Measurements from ENCODE around the gene EME2.
"Not testable (repeated sequence)": the region's sequence is repeated elsewhere in the genome, so short reads cannot be mapped to it uniquely, and the experiment has no call there.

Gene EME2

DNA sequence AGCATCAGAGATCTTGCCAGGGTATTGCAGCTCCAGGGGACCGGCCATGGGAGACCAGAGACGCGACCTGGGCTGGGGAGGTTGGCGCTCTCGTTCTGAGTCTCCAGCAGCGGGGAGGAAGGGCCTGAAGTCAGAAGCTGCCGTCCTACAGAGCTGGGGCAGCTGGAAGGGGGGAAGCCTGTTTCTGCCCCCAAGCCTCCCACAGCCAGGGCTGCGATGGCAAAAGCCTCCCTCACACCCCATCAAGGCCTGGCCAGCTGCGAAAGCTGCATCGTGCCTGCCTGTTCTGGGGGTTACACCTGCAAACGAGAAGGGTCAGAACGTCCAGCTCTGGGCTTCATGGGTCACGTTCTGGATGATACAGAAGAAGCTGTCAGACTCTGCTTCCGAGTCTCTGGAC is 40.5 kb upstream of the EME2 start:
- intact Hi-C loops (cut with DNase I; ENCODE audit: low total_unique reads) = no loop called here
- peaks cover 32 to 75% (median 59%) of the 10 kb centered on the region in 3 donors for H3K36me3 ChIP-seq
- TF ChIP-seq, protein P1, sequence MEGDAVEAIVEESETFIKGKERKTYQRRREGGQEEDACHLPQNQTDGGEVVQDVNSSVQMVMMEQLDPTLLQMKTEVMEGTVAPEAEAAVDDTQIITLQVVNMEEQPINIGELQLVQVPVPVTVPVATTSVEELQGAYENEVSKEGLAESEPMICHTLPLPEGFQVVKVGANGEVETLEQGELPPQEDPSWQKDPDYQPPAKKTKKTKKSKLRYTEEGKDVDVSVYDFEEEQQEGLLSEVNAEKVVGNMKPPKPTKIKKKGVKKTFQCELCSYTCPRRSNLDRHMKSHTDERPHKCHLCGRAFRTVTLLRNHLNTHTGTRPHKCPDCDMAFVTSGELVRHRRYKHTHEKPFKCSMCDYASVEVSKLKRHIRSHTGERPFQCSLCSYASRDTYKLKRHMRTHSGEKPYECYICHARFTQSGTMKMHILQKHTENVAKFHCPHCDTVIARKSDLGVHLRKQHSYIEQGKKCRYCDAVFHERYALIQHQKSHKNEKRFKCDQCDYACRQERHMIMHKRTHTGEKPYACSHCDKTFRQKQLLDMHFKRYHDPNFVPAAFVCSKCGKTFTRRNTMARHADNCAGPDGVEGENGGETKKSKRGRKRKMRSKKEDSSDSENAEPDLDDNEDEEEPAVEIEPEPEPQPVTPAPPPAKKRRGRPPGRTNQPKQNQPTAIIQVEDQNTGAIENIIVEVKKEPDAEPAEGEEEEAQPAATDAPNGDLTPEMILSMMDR (IDR thresholded peaks at IDR 0.05) = no peak
- H3K4me3 ChIP-seq = no peak overlapping the region
- DNase-seq = no peak
- H3K27ac ChIP-seq = no peak overlapping the region
- no peaks in the 10 kb centered on the region for H3K27me3 ChIP-seq
- no peaks in the 10 kb centered on the region for H3K9me3 ChIP-seq
- H3K4me1 ChIP-seq = no peaks in the 10 kb centered on the region

DNA sequence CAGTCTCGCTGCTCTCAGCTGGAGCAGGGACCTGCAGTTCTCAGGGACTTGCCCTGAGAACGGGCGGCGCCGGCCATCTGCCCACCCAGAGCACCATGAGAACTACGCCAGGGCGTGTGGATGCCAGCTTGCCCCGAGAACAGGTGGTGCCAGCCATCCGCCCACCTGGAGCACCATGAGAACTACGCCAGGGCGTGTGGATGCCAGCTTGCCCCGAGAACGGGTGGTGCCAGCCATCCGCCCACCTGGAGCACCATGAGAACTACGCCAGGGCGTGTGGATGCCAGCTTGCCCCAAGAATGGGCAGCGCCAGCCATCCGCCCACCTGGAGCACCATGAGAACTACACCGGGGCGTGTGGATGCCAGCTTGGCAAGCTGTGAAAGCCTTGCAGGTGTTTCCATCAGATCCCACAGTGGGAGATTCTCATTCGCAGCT is 40.0 kb upstream of the EME2 start:
- H3K9me3 ChIP-seq; H3K27ac ChIP-seq; H3K4me1 ChIP-seq; DNase-seq; intact Hi-C loops (cut with DNase I; ENCODE audit: low total_unique reads); H3K4me3 ChIP-seq; H3K27me3 ChIP-seq: not testable (repeated sequence)
- peaks cover 31 to 70% (median 59%) of the 10 kb centered on the region in 3 donors for H3K36me3 ChIP-seq

DNA sequence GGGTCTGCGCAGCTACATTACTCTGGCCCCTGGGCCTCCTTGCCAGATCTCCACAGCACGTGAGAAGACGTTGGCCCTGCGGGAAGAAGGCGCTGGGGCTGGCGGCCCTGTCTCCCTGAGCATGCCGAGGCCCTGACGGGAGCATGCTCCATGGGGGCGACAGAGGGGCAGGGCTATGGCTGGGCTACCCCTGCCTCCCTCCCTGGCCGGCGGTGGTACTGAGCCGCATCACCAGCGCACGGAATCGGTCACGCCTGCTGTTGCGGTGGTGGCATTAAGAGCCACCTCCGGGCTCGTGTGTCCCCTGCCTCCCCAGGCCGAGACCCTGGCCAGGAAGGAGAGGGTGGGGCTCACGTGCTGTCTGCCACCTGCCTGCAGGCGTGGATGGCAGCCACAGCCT is 38.5 kb upstream of the EME2 start:
- Histone ChIP-seq H3K4me3 (no peak overlapping the region), H3K27ac (no peak overlapping the region), H3K9me3 (no peaks in the 10 kb centered on the region), H3K4me1 (no peaks in the 10 kb centered on the region), H3K27me3 (no peaks in the 10 kb centered on the region), H3K36me3 (peaks cover 22 to 55% (median 50%) of the 10 kb centered on the region in 3 donors)
- no peak for DNase-seq
- TF ChIP-seq, protein P1 (IDR thresholded peaks at IDR 0.05) = no peak
- intact Hi-C loops (cut with DNase I; ENCODE audit: low total_unique reads) = no loop called here

DNA sequence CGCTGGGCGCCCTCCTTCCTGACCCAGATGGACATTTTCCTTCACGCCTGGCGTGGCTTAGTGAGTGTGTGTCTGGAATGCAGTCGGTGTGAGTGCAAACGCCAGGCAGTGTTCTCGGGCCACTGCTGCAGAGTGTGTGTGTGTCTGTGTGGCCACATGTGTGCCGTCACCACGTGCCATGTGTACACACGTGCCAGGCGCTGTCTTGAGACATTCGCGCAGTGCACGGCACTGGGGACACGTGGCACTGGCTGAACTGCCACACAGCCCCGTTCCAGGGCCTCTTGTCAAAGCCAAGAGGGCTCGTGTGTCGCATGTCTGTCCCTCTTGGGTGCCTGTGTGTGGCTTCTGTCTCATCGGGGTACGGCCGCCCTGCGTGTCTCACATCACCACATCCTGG is 37.8 kb upstream of the EME2 start:
- TF ChIP-seq, protein P1 (IDR thresholded peaks at IDR 0.05) = no peak
- Histone ChIP-seq H3K27me3 (no peaks in the 10 kb centered on the region), H3K4me1 (no peaks in the 10 kb centered on the region), H3K9me3 (no peaks in the 10 kb centered on the region), H3K36me3 (peaks cover 16 to 48% (median 44%) of the 10 kb centered on the region in 3 donors), H3K27ac (no peak overlapping the region), H3K4me3 (no peak overlapping the region)
- DNase-seq = no peak
- intact Hi-C loops (cut with DNase I; ENCODE audit: low total_unique reads) = no loop called here

DNA sequence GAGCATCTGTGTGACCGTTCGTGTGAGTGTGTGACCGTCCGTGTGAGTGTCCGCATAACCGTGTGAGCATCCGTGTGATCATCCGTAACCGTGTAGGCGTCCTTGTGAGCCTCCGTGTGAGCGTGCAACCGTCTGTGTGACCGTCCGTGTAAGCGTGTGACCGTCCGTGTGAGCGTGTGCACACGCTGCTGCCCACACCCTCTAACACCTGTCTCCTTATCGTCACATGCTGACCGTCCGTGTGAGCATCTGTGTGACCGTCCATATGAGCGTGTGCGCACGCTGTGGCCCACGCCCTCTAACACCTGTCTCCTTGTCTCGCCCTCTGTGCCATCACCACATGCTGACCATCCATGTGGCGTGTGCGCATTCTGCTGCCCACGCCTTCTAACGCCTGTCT is 32.4 kb upstream of the EME2 start:
- Histone ChIP-seq H3K27ac (no peak overlapping the region), H3K9me3 (no peaks in the 10 kb centered on the region), H3K27me3 (no peaks in the 10 kb centered on the region), H3K36me3 (peaks cover 15 to 50% (median 40%) of the 10 kb centered on the region in 3 donors), H3K4me1 (no peaks in the 10 kb centered on the region), H3K4me3 (no peak overlapping the region)
- intact Hi-C loops (cut with DNase I; ENCODE audit: low total_unique reads) = no loop called here
- TF ChIP-seq, protein P1 (IDR thresholded peaks at IDR 0.05) = no peak
- no peak for DNase-seq

DNA sequence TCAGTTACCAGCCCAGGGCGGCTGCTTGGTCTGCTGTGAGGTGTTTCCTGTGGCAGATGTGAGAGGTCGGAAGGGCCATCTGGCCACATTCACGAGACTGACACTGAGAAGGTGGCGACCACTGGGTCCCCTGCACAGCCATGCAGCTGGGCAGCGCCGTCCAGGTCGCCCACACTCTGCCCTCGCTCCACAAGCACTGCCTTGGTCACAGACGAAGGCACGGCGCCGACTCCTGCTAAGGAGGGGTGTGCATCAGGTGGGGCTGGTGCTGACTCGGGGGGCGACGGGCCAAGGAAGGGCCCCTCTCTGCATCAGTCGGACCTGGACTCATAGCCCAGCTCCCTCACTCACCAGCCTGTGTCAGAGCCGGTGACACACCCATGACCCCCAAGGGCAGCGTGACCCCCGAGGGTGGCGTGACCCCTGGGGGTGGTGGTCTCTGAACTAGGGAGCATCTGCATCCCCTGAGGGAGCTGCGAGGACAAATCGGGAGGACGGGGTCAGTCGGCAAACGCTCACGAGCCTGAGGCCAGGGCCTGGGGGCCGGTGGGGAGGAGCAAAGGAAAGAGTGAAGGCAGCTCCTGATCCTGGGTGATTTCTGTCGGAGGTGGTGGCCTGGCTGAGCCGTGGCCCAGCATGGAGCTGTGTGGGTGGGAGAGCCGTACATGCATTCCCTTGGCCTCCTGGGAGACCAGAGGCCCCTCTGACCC is 31.7 kb upstream of the EME2 start:
- Histone ChIP-seq H3K9me3 (no peaks in the 10 kb centered on the region), H3K36me3 (peaks cover 15 to 57% (median 47%) of the 10 kb centered on the region in 3 donors), H3K4me1 (no peaks in the 10 kb centered on the region), H3K4me3 (no peak overlapping the region), H3K27ac (no peak overlapping the region), H3K27me3 (no peaks in the 10 kb centered on the region)
- intact Hi-C loops (cut with DNase I; ENCODE audit: low total_unique reads) = no loop called here
- TF ChIP-seq, protein P1 (IDR thresholded peaks at IDR 0.05) = no peak
- no peak for DNase-seq

Data from tibial artery (tissue), 4 donors.